Thyroid gland (tissue), 4 donors: ENCODE data around the gene SIM1.
"Not testable (repeated sequence)": the region's sequence is repeated elsewhere in the genome, so short reads cannot be mapped to it uniquely, and the experiment has no call there.

ENCODE experiments used
- POLR2A ChIP-seq, 2 donors: fragments of 450-650 bp; IDR thresholded peaks; one replicate each; pipeline ENCODE4 v1.6.1; 2017; ENCODE audit warnings: antibody characterized with exemption in 2 of 2, mild to moderate bottlenecking in 2 of 2, moderate library complexity in 1 of 2
- TF ChIP-seq, protein P1 (sequence below), 6 experiments: fragments of 200-600 bp in 3 of 6; fragments of 450-650 bp in 3 of 6; sonication (generic) in 3 of 6; IDR thresholded peaks; one replicate each; pipeline ENCODE4 v1.5.1; 2016 to 2019; ENCODE audit warnings: antibody characterized with exemption in 6 of 6, mild to moderate bottlenecking in 2 of 6, inconsistent platforms in 1 of 6, moderate library complexity in 1 of 6

GRCh38 chr6:100354736-100355641 lies 109.7 kb downstream of the SIM1 start:
- TF ChIP-seq, protein P1, sequence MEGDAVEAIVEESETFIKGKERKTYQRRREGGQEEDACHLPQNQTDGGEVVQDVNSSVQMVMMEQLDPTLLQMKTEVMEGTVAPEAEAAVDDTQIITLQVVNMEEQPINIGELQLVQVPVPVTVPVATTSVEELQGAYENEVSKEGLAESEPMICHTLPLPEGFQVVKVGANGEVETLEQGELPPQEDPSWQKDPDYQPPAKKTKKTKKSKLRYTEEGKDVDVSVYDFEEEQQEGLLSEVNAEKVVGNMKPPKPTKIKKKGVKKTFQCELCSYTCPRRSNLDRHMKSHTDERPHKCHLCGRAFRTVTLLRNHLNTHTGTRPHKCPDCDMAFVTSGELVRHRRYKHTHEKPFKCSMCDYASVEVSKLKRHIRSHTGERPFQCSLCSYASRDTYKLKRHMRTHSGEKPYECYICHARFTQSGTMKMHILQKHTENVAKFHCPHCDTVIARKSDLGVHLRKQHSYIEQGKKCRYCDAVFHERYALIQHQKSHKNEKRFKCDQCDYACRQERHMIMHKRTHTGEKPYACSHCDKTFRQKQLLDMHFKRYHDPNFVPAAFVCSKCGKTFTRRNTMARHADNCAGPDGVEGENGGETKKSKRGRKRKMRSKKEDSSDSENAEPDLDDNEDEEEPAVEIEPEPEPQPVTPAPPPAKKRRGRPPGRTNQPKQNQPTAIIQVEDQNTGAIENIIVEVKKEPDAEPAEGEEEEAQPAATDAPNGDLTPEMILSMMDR (IDR thresholded peaks at IDR 0.05), result not testable (repeated sequence)
- not testable (repeated sequence) for TF ChIP-seq POLR2A (IDR thresholded peaks at IDR 0.05)
